Trophoblast cell (in vitro differentiated cells and primary cell): Measurements from ENCODE around the gene CAMP.

ENCODE experiments used
- DNase-seq, 2 donors: peaks; one replicate each; pipeline ENCODE4 v3.0.0-alpha.2; 2016
- H2AFZ ChIP-seq: 2 replicates; pipeline ENCODE4 v1.6.1; 2013; ENCODE audit warnings: low read length, moderate library complexity, mild to moderate bottlenecking; ENCODE audit not compliant: insufficient read depth, poor library complexity
- H2AK5ac ChIP-seq: 2 replicates; pipeline ENCODE4 v1.6.1; 2013; ENCODE audit warnings: mild to moderate bottlenecking, low read length
- H2BK120ac ChIP-seq: 2 replicates; pipeline ENCODE4 v1.6.1; 2013; ENCODE audit warnings: low read length, mild to moderate bottlenecking, moderate library complexity; ENCODE audit not compliant: insufficient read depth, poor library complexity
- H2BK12ac ChIP-seq: 2 replicates; pipeline ENCODE4 v1.6.1; 2013; ENCODE audit warnings: mild to moderate bottlenecking, low read length, moderate library complexity
- H2BK5ac ChIP-seq: 2 replicates; pipeline ENCODE4 v1.6.1; 2013; ENCODE audit warnings: low read length, low read depth, moderate library complexity, mild to moderate bottlenecking; ENCODE audit not compliant: poor library complexity
- H3K14ac ChIP-seq: 2 replicates; pipeline ENCODE4 v1.6.1; 2013; ENCODE audit warnings: mild to moderate bottlenecking, low read length
- H3K18ac ChIP-seq: 2 replicates; pipeline ENCODE4 v1.6.1; 2013; ENCODE audit warnings: mild to moderate bottlenecking, low read length
- H3K23ac ChIP-seq: 2 replicates; pipeline ENCODE4 v1.6.1; 2013; ENCODE audit warnings: low read length
- H3K27ac ChIP-seq: 2 replicates; pipeline ENCODE4 v1.5.1; 2013; ENCODE audit warnings: low read depth, mild to moderate bottlenecking, inconsistent platforms, low read length, moderate library complexity
- H3K27me3 ChIP-seq: 2 replicates; pipeline ENCODE4 v1.6.1; 2013; ENCODE audit warnings: inconsistent platforms, mild to moderate bottlenecking, low read length, moderate library complexity; ENCODE audit not compliant: insufficient read depth
- H3K36me3 ChIP-seq, 2 experiments: 1 replicate in 1 of 2; 2 replicates in 1 of 2; pipeline ENCODE4 v1.6.1; 2013; ENCODE audit warnings: low read length in 2 of 2, mild to moderate bottlenecking in 2 of 2, moderate library complexity in 1 of 2; ENCODE audit not compliant: insufficient read depth in 2 of 2, control insufficient read depth in 1 of 2
- H3K4ac ChIP-seq: 2 replicates; pipeline ENCODE4 v1.6.1; 2013; ENCODE audit warnings: low read depth, mild to moderate bottlenecking, low read length, moderate library complexity
- H3K4me1 ChIP-seq, 2 experiments: 1 replicate in 1 of 2; 2 replicates in 1 of 2; pipeline ENCODE4 v1.6.1; 2013; ENCODE audit warnings: low read length in 2 of 2, mild to moderate bottlenecking in 2 of 2, moderate library complexity in 1 of 2; ENCODE audit not compliant: insufficient read depth in 2 of 2, control insufficient read depth in 1 of 2
- H3K4me2 ChIP-seq: 2 replicates; pipeline ENCODE4 v1.6.1; 2013; ENCODE audit warnings: inconsistent platforms, mild to moderate bottlenecking, low read length, moderate library complexity
- H3K4me3 ChIP-seq: 2 replicates; pipeline ENCODE4 v1.5.1; 2013; ENCODE audit warnings: mild to moderate bottlenecking, low read depth, low read length, inconsistent platforms
- H3K79me1 ChIP-seq: one replicate; pipeline ENCODE4 v1.6.1; 2013; ENCODE audit warnings: low read length
- H3K79me2 ChIP-seq: 2 replicates; pipeline ENCODE4 v1.6.1; 2013; ENCODE audit warnings: low read length, mild to moderate bottlenecking; ENCODE audit not compliant: control insufficient read depth, insufficient read depth, poor library complexity
- H3K9ac ChIP-seq: 2 replicates; pipeline ENCODE4 v1.6.1; 2013; ENCODE audit warnings: mild to moderate bottlenecking, low read length
- H3K9me3 ChIP-seq: 2 replicates; pipeline ENCODE4 v1.6.1; 2013; ENCODE audit warnings: low read depth, mild to moderate bottlenecking, control low read depth, inconsistent platforms, low read length; ENCODE audit not compliant: insufficient read depth
- H4K12ac ChIP-seq: 2 replicates; pipeline ENCODE4 v1.6.1; 2013; ENCODE audit warnings: low read depth, mild to moderate bottlenecking, low read length, moderate library complexity
- H4K8ac ChIP-seq: 2 replicates; pipeline ENCODE4 v1.6.1; 2013; ENCODE audit warnings: low read depth, mild to moderate bottlenecking, low read length, moderate library complexity
- H4K91ac ChIP-seq: one replicate; pipeline ENCODE4 v1.6.1; 2013; ENCODE audit warnings: low read depth, mild to moderate bottlenecking, low read length, moderate library complexity
- WGBS: extraction: QIAGEN DNeasy Blood & Tissue Kit; methylation state at CpG from one replicate; pipeline ENCODE4 v1.1.7; 2013; ENCODE audit warnings: missing lambda C conversion rate; ENCODE audit not compliant: insufficient read length, insufficient coverage; ENCODE audit errors: extremely low coverage; 5-methylcytosine and 5-hydroxymethylcytosine counted together

The CAMP gene

DNA sequence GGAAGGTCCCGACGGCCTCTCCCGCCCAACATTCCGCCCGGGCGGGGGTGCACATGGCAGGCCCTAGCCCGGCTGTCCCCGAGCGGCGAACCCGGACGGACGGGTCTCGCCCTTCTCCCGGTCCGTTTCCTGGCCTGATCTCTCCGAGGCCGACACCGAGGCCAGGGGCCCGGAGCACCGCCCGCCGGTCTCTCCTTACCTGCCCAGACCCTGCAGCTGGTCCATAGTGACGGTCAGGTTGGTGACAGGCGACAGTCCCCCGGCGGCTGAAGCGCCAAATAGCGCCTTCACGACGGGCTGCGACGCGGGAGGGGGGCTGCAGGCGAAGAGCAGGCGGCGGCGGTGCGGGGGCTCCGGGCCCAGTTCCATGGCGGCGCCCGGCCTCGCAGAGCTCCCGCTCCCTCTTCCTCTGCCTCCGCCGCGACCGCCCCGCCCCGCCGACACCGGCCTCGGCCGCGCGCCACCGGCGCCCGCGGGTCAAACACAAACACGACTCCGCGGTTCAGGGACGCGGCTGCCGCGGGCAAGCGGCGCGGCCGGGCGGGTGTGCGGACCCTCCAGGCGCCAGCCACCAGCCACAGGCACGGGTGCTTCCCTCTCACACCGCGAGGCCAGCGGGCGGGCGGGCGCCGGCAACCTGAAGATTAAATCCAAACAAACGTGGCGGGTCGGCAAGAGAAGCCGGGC lies 35.6 kb upstream of the CAMP start:
- H3K27me3 ChIP-seq = no peaks in the 10 kb centered on the region
- H2AK5ac ChIP-seq = peak overlapping the region; percentile 22
- H3K14ac ChIP-seq = peak overlapping the region; percentile 74
- peak overlapping the region; percentile 82 for H2BK120ac ChIP-seq
- H3K9me3 ChIP-seq = peaks cover 2% of the 10 kb centered on the region
- H2BK5ac ChIP-seq = peak overlapping the region; percentile 42
- H3K4ac ChIP-seq = peak overlapping the region; percentile 13
- H2AFZ ChIP-seq = peak overlapping the region; percentile 94
- H2BK12ac ChIP-seq = no peak overlapping the region
- H3K79me1 ChIP-seq = peaks cover 9% of the 10 kb centered on the region
- peak overlapping the region; percentile 98 for H3K4me2 ChIP-seq
- H4K12ac ChIP-seq = peak overlapping the region; percentile 73
- peak overlapping the region; percentile 98 for H3K9ac ChIP-seq
- H4K91ac ChIP-seq = peak overlapping the region; percentile 59
- H3K27ac ChIP-seq = peak overlapping the region; percentile 67
- DNase-seq = no peak
- WGBS = no CpG with 5 or more reads among the region's 87 CpGs
- H3K4me3 ChIP-seq = peak overlapping the region; percentile 100
- H3K23ac ChIP-seq = no peak overlapping the region
- peaks cover 0 to 3% of the 10 kb centered on the region in 2 experiments for H3K4me1 ChIP-seq
- H3K79me2 ChIP-seq = peaks cover 11% of the 10 kb centered on the region
- H4K8ac ChIP-seq = peak overlapping the region; percentile 72
- peaks cover 10 to 14% of the 10 kb centered on the region in 2 experiments for H3K36me3 ChIP-seq
- H3K18ac ChIP-seq = peak overlapping the region; percentile 57

GRCh38 chr3:48188266-48189201 lies 34.8 kb upstream of the CAMP start, which contains the start of gene CDC25A:
Gene CDC25A, minus strand, starts transcription at chr3:48188417. Its CDS starts 470 bp downstream, at chr3:48187947.
- Histone ChIP-seq H3K9ac (peak within 1 kb of the TSS; percentile 98), H2AFZ (peak within 1 kb of the TSS; percentile 94), H2AK5ac (peak within 1 kb of the TSS; percentile 22), H3K18ac (peak within 1 kb of the TSS; percentile 57), H3K23ac (no peak within 1 kb of the TSS), H2BK120ac (peak within 1 kb of the TSS; percentile 82), H3K4me1 (peaks cover 0 to 3% of the 10 kb centered on the region in 2 experiments), H3K4me3 (peak within 1 kb of the TSS; percentile 100), H3K79me1 (peaks cover 9% of the 10 kb centered on the region), H3K79me2 (peaks cover 11% of the 10 kb centered on the region), H4K8ac (peak within 1 kb of the TSS; percentile 97), H3K27ac (peak within 1 kb of the TSS; percentile 67), H2BK5ac (peak within 1 kb of the TSS; percentile 42), H3K14ac (peak within 1 kb of the TSS; percentile 74), H3K36me3 (peaks cover 6% of the 10 kb centered on the region in 2 experiments), H4K12ac (peak within 1 kb of the TSS; percentile 73), H3K4ac (peak within 1 kb of the TSS; percentile 13), H3K27me3 (no peaks in the 10 kb centered on the region), H3K9me3 (peaks cover 2% of the 10 kb centered on the region), H3K4me2 (peak within 1 kb of the TSS; percentile 98), H4K91ac (peak within 1 kb of the TSS; percentile 59), H2BK12ac (no peak within 1 kb of the TSS)
- no CpG with 5 or more reads among the region's 44 CpGs for WGBS
- peak; percentile 94 for DNase-seq

DNA sequence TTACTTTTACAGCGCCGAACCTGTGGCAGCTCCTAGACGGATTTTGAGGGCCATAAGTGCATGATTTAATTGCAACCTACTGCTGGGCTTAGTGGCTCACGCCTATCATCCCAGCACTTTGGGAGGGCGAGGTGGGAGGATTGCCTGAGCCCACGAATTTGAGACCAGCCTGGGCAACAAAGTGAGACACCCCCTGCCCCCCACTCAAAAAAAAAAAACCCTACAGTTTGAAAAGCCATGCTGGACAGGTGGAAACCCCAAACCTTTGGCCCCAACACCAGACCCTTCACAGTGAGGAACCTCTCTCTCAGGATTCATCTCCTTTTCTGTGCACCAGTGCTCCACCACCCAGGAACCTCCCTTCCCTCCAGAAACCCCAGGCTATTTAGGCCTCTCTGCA lies 34.0 kb upstream of the CAMP start:
- Histone ChIP-seq H3K4ac (no peak overlapping the region), H3K79me1 (peaks cover 9% of the 10 kb centered on the region), H2AK5ac (no peak overlapping the region), H3K9ac (no peak overlapping the region), H3K4me3 (no peak overlapping the region), H4K91ac (no peak overlapping the region), H2AFZ (no peak overlapping the region), H3K18ac (no peak overlapping the region), H2BK5ac (no peak overlapping the region), H3K14ac (no peak overlapping the region), H3K27ac (no peak overlapping the region), H3K79me2 (peaks cover 11% of the 10 kb centered on the region), H3K4me1 (peaks cover 0 to 3% of the 10 kb centered on the region in 2 experiments), H3K27me3 (no peaks in the 10 kb centered on the region), H3K23ac (no peak overlapping the region), H4K12ac (no peak overlapping the region), H3K36me3 (peaks cover 3% of the 10 kb centered on the region in 2 experiments), H4K8ac (peak overlapping the region; percentile 54), H2BK120ac (no peak overlapping the region), H3K9me3 (peaks cover 2% of the 10 kb centered on the region), H3K4me2 (no peak overlapping the region), H2BK12ac (no peak overlapping the region)
- no CpG with 5 or more reads among the region's 6 CpGs for WGBS
- DNase-seq = no peak

DNA sequence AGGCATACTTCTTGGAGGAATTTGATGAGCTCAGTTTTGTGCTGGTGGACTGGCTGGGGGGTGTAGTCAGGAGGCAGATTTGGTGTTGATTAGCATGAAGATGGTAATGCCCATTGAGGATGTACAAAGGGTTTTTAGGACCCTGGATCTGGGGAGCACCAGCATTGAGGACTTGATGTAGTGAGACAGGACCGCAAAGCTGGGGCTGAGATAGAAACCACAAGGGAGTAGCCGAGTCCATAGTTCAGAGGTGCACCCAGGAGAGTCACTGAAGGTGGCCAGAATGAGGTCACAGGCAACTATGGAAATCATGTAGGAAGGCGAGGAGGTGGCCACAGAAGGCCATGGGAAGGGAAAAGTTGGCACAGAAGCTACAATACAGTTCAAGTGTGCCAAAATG lies 32.4 kb upstream of the CAMP start:
- Histone ChIP-seq H4K12ac (no peak overlapping the region), H3K79me1 (peaks cover 9% of the 10 kb centered on the region), H2AFZ (no peak overlapping the region), H3K4me2 (no peak overlapping the region), H2BK120ac (no peak overlapping the region), H3K4me1 (peaks cover 0 to 3% of the 10 kb centered on the region in 2 experiments), H3K27me3 (no peaks in the 10 kb centered on the region), H3K4me3 (no peak overlapping the region), H3K9ac (no peak overlapping the region), H4K91ac (no peak overlapping the region), H3K14ac (no peak overlapping the region), H2AK5ac (no peak overlapping the region), H4K8ac (no peak overlapping the region), H2BK5ac (no peak overlapping the region), H3K79me2 (peaks cover 11% of the 10 kb centered on the region), H3K36me3 (no peaks in the 10 kb centered on the region), H3K18ac (no peak overlapping the region), H3K23ac (no peak overlapping the region), H3K4ac (no peak overlapping the region), H2BK12ac (no peak overlapping the region), H3K9me3 (peaks cover 2% of the 10 kb centered on the region), H3K27ac (no peak overlapping the region)
- no CpG with 5 or more reads among the region's 3 CpGs for WGBS
- DNase-seq = no peak
